Measurements from ENCODE around the gene BARX1.

- TF ChIP-seq CTCF (IDR thresholded peaks at IDR 0.05), result no peak
- TF ChIP-seq POLR2A (IDR thresholded peaks at IDR 0.05), result no peak
Observed at GRCh38 chr9:93960221-93960970, 5.2 kb upstream of the BARX1 start.

Measured in right lobe of liver (tissue), 4 donors.